ENCODE measurements around the gene TASP1. TPM values are rescaled to one million over a fixed set of nuclear protein-coding genes. Genes with fewer than 3 reads are reported as not detected.

TASP1 gene
- total and polyA plus RNA-seq, 2 experiments from 2014 or later, result 7.6 to 8.4 TPM

DNA sequence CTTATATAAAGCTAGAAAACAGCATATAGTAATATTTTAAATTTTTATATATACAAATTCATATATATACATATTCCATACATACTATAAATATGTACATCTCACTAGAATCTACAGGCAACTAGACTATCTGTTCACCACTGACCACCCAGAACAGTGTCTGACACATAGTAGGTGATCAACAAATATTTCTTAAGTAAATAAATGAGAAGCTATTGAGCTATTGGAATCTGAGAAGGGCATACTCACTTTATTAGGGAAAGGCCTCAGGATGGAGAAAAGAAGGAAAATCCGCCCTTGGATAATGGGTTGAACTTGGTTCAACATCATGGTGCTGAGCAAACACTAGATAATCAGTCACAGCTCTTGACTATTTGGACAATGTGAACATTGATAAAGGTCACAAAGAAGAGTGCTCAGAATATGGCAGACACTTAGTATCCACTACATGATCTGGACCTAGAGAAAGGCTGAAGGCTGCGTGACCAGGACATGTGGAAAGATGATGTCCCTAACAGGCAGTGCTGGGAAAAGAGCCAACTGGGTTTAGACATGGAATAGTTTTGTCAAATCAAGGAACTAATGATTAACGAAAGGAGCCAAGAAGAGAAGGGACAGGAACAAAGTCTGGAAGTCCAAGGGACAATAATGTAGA, 186.1 kb downstream of the TASP1 start:
- H3K4me1 ChIP-seq (ENCODE audit: insufficient read depth), result no peaks in the 10 kb centered on the region; the same call in 1 of the 2 replicates
- H3K27me3 ChIP-seq (replicated peaks; ENCODE audit: insufficient read depth), result no peaks in the 10 kb centered on the region
- H3K36me3 ChIP-seq (ENCODE audit: low read depth), result no peaks in the 10 kb centered on the region
- no peaks in the 10 kb centered on the region for H3K9me3 ChIP-seq (ENCODE audit: low read depth)
- no peak overlapping the region for H3K27ac ChIP-seq
- H4K20me1 ChIP-seq (ENCODE audit: insufficient read depth), result no peaks in the 10 kb centered on the region
- no peak overlapping the region for H3K4me2 ChIP-seq (ENCODE audit: unreplicated experiment)
- no peak overlapping the region for H2AFZ ChIP-seq
- TF ChIP-seq EZH2phosphoT487 (IDR thresholded peaks at IDR 0.05; ENCODE audit: insufficient read depth, low read depth) (no peak), EZH2 (IDR thresholded peaks at IDR 0.05; ENCODE audit: insufficient read depth, poor library complexity, severe bottlenecking) (no peak)
- no peaks in the 10 kb centered on the region for H3K79me2 ChIP-seq (ENCODE audit: insufficient read depth)
- DNase-seq, result no peak
- peaks cover 19% of the 10 kb centered on the region for H3F3A ChIP-seq (ENCODE audit: insufficient read depth)
- 69 to 70% methylated on average over 3 of the region's 3 CpGs for WGBS, 2 experiments (ENCODE audit: low coverage in 1 of 2, low lambda C conversion rate in 2 of 2, missing lambda C conversion rate in 2 of 2)
- in situ Hi-C loops (cut with MboI), result loop anchor here (10.0 kb wide), 1 partner anchor 92 kb away; no protein-coding TSS in a partner anchor
- H3K9me2 ChIP-seq (ENCODE audit: insufficient read depth), result no peaks in the 10 kb centered on the region
- no peak overlapping the region for H3K4me3 ChIP-seq
- no peak overlapping the region for H3K9ac ChIP-seq

DNA sequence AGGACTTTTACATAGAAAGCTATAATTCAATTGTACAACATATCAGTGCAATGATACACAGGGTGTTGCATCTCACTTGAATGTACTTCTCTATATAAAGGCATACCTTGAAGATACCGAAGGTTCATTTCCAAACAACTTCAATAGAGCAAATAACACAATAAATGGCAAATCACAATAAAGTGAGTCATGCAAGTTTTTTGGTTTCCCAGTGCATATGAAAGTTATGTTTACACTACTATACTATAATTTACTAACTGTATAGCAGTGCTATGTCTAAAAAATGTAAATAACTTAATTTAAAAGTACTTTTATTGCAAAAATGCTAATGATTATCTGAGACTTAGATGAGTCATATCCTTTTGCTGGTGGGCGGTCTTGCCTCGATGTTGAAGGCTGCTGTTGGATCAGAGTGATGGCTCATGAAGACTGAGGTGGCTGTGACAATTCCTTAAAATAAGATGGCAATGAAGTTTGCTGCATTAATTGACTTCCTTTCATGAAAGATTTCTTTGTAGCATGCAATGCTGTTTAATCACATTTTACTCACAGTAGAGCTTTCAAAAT, 188.8 kb downstream of the TASP1 start:
- in situ Hi-C loops (cut with MboI), result loop anchor here (10.0 kb wide), 1 partner anchor 95 kb away; no protein-coding TSS in a partner anchor
- no peak overlapping the region for H3K4me2 ChIP-seq (ENCODE audit: unreplicated experiment)
- no peak overlapping the region for H3K4me3 ChIP-seq
- H4K20me1 ChIP-seq (ENCODE audit: insufficient read depth), result no peaks in the 10 kb centered on the region
- no peaks in the 10 kb centered on the region for H3K9me3 ChIP-seq (ENCODE audit: low read depth)
- peaks cover 19% of the 10 kb centered on the region for H3F3A ChIP-seq (ENCODE audit: insufficient read depth)
- no peak overlapping the region for H3K9ac ChIP-seq
- peak; percentile 37 for DNase-seq
- no peak overlapping the region for H2AFZ ChIP-seq
- H3K79me2 ChIP-seq (ENCODE audit: insufficient read depth), result no peaks in the 10 kb centered on the region
- no peaks in the 10 kb centered on the region; the same call in 1 of the 2 replicates for H3K4me1 ChIP-seq (ENCODE audit: insufficient read depth)
- no peaks in the 10 kb centered on the region for H3K27me3 ChIP-seq (replicated peaks; ENCODE audit: insufficient read depth)
- H3K27ac ChIP-seq, result no peak overlapping the region
- H3K36me3 ChIP-seq (ENCODE audit: low read depth), result no peaks in the 10 kb centered on the region
- H3K9me2 ChIP-seq (ENCODE audit: insufficient read depth), result no peaks in the 10 kb centered on the region
- TF ChIP-seq EZH2 (IDR thresholded peaks at IDR 0.05; ENCODE audit: insufficient read depth, poor library complexity, severe bottlenecking), result no peak
- no peak for TF ChIP-seq EZH2phosphoT487 (IDR thresholded peaks at IDR 0.05; ENCODE audit: insufficient read depth, low read depth)
- 25 to 33% methylated on average over 3 of the region's 3 CpGs for WGBS, 2 experiments (ENCODE audit: low coverage in 1 of 2, low lambda C conversion rate in 2 of 2, missing lambda C conversion rate in 2 of 2)

DNA sequence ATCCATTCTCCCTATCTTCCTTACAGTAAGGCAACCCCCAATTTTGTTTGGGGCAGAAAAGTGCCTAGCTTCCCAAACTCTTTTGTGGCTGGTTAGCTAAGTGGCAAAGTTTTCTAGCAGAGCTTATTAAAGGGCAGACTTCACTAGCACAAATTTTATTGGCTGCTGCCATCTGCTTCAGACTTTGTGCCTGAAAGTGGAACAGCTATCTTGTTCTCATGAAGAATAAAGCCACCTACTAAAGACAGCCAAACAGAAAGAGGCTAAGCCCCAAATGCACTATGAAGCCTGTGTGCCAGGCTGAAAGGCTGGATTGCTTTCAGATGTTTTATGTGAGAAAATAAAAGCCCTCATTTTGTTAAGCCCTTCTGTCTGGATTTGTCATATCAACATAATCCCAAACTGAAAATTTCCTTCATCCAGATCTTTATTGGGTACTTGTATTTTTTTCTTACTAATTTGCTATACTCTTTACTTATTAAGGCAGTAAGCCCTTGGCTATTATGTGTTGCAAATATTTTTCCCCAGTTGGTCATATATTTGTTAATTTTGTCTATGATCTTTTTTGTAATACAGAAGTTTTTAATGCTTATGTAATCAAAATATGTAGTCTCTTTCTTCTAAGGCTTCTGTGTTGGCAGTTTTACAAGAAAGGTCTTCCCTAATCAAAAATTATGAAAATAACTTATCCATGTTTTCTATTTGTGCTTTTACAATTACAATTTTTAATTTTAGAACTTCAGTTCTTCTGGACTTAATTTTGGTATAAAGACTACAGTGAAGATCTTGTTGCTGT, 191.1 kb downstream of the TASP1 start:
- Histone ChIP-seq H3K9me3 (ENCODE audit: low read depth) (no peaks in the 10 kb centered on the region), H4K20me1 (ENCODE audit: insufficient read depth) (no peaks in the 10 kb centered on the region), H2AFZ (no peak overlapping the region), H3K27me3 (replicated peaks; ENCODE audit: insufficient read depth) (no peaks in the 10 kb centered on the region), H3K79me2 (ENCODE audit: insufficient read depth) (no peaks in the 10 kb centered on the region), H3K9me2 (ENCODE audit: insufficient read depth) (no peaks in the 10 kb centered on the region), H3K4me1 (ENCODE audit: insufficient read depth) (no peaks in the 10 kb centered on the region; the same call in 1 of the 2 replicates), H3K4me3 (no peak overlapping the region), H3K9ac (no peak overlapping the region), H3K36me3 (ENCODE audit: low read depth) (no peaks in the 10 kb centered on the region), H3K4me2 (ENCODE audit: unreplicated experiment) (no peak overlapping the region), H3F3A (ENCODE audit: insufficient read depth) (peaks cover 19% of the 10 kb centered on the region), H3K27ac (no peak overlapping the region)
- no peak for DNase-seq
- in situ Hi-C loops (cut with MboI), result no loop called here
- TF ChIP-seq EZH2phosphoT487 (IDR thresholded peaks at IDR 0.05; ENCODE audit: insufficient read depth, low read depth) (no peak), EZH2 (IDR thresholded peaks at IDR 0.05; ENCODE audit: insufficient read depth, poor library complexity, severe bottlenecking) (no peak)

DNA sequence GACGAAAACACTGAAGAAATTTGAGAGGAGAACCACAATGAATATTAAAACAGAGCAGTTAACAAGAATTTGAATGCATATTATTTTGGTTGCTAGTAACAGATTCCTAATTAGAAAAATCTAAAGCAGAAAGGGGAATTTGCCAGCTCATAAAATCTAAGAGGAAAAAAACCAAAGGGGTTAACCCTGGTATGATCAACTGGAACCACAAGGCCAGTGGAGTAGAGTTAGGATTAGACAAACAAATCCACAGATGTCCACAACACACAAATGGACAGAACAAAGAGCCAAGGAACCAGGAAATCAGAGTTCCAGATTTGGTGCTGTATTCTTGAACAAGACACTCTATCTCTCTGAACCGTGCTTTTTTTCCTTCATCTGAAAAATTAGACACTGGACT, 195.0 kb downstream of the TASP1 start:
- no peak for TF ChIP-seq EZH2phosphoT487 (IDR thresholded peaks at IDR 0.05; ENCODE audit: insufficient read depth, low read depth)
- no peak for TF ChIP-seq EZH2 (IDR thresholded peaks at IDR 0.05; ENCODE audit: insufficient read depth, poor library complexity, severe bottlenecking)
- no peak overlapping the region for H3K27ac ChIP-seq
- in situ Hi-C loops (cut with MboI), result no loop called here
- H3K27me3 ChIP-seq (replicated peaks; ENCODE audit: insufficient read depth), result no peaks in the 10 kb centered on the region
- no peak for DNase-seq
- no peaks in the 10 kb centered on the region for H3K36me3 ChIP-seq (ENCODE audit: low read depth)
- H4K20me1 ChIP-seq (ENCODE audit: insufficient read depth), result no peaks in the 10 kb centered on the region
- no peaks in the 10 kb centered on the region for H3K4me1 ChIP-seq (ENCODE audit: insufficient read depth)
- no peaks in the 10 kb centered on the region for H3K79me2 ChIP-seq (ENCODE audit: insufficient read depth)
- H3F3A ChIP-seq (ENCODE audit: insufficient read depth), result no peaks in the 10 kb centered on the region
- no peak overlapping the region for H3K4me3 ChIP-seq
- H3K9ac ChIP-seq, result no peak overlapping the region
- 65 to 75% methylated on average over 2 of the region's 2 CpGs for WGBS, 2 experiments (ENCODE audit: low coverage in 1 of 2, low lambda C conversion rate in 2 of 2, missing lambda C conversion rate in 2 of 2)
- H3K9me2 ChIP-seq (ENCODE audit: insufficient read depth), result no peaks in the 10 kb centered on the region
- H3K9me3 ChIP-seq (ENCODE audit: low read depth), result no peaks in the 10 kb centered on the region
- H3K4me2 ChIP-seq (ENCODE audit: unreplicated experiment), result no peak overlapping the region
- H2AFZ ChIP-seq, result no peak overlapping the region
